GM19467 (cell line): ENCODE data around the gene CDK3.

ENCODE experiments used
- ATAC-seq: cut with Tn5 transposase; IDR thresholded peaks from one replicate; pipeline ENCODE4 v1.9.1; 2021; ENCODE audit warnings: mild to moderate bottlenecking, moderate library complexity; ENCODE audit not compliant: unreplicated experiment

CDK3 gene

GRCh38 chr17:76013377-76013932 is 12.8 kb downstream of the CDK3 start:
- ATAC-seq, result no peak

- no peak for ATAC-seq
Measured at GRCh38 chr17:76014100-76014924, 13.7 kb downstream of the CDK3 start.

- no peak for ATAC-seq
Measured at GRCh38 chr17:76014925-76015261, 14.2 kb downstream of the CDK3 start.

GRCh38 chr17:76017481-76018339 is 17.1 kb downstream of the CDK3 start:
- no peak for ATAC-seq

- no peak for ATAC-seq
Measured at GRCh38 chr17:76018340-76018680, 17.7 kb downstream of the CDK3 start.

- ATAC-seq, result no peak
Measured at GRCh38 chr17:76018801-76019200, 18.1 kb downstream of the CDK3 start.

GRCh38 chr17:76019833-76020467 is 19.3 kb downstream of the CDK3 start:
- no peak for ATAC-seq

GRCh38 chr17:76022285-76022684 is 21.6 kb downstream of the CDK3 start:
- no peak for ATAC-seq

- ATAC-seq, result no peak
Measured at GRCh38 chr17:76022973-76023899, 22.6 kb downstream of the CDK3 start.

- ATAC-seq, result no peak
Measured at GRCh38 chr17:76023900-76024237, 23.2 kb downstream of the CDK3 start.

GRCh38 chr17:76024353-76024752 is 23.7 kb downstream of the CDK3 start:
- no peak for ATAC-seq

- ATAC-seq, result no peak
Measured at GRCh38 chr17:76025294-76025693, 24.6 kb downstream of the CDK3 start.

GRCh38 chr17:76026714-76027158 is 26.1 kb downstream of the CDK3 start:
- ATAC-seq, result no peak

- ATAC-seq, result no peak
Measured at GRCh38 chr17:76027159-76027839, 26.6 kb downstream of the CDK3 start, which contains the start of gene EVPL. Gene EVPL, minus strand, starts transcription at chr17:76027306. Its CDS starts 108 bp downstream, at chr17:76027198.

GRCh38 chr17:76032073-76032779 is 31.6 kb downstream of the CDK3 start:
- no peak for ATAC-seq

- ATAC-seq, result no peak
Measured at GRCh38 chr17:76032780-76033108, 32.1 kb downstream of the CDK3 start.

GRCh38 chr17:76033139-76033538 is 32.5 kb downstream of the CDK3 start:
- ATAC-seq, result no peak

- ATAC-seq, result no peak
Measured at GRCh38 chr17:76034428-76035350, 34.0 kb downstream of the CDK3 start.
